GM23338 (cell line): ENCODE data around the gene TMEM256. TPM values are rescaled to one million over a fixed set of nuclear protein-coding genes. Genes with fewer than 3 reads are reported as not detected.

ENCODE experiments used
- ATAC-seq: fragments of 200-7000 bp; cut with Tn5 transposase; 3 replicates; pipeline ENCODE4 v1.9.1; 2020
- DNase-seq: peaks from one replicate; pipeline ENCODE4 v3.0.0-alpha.2; 2015; ENCODE audit warnings: low spot score
- H2AFZ ChIP-seq: fragments of 200-600 bp; sonication (generic); 2 replicates; pipeline ENCODE4 v1.8.0; 2016; ENCODE audit warnings: antibody characterized with exemption, mild to moderate bottlenecking, moderate library complexity
- H3F3A ChIP-seq: fragments of 200-600 bp; sonication (generic); replicated peaks from 2 replicates; pipeline ENCODE4 v1.8.0; 2017; ENCODE audit warnings: antibody characterized with exemption, mixed run types, low read depth
- H3K27ac ChIP-seq: fragments of 200-600 bp; sonication (generic); 2 replicates; pipeline ENCODE4 v1.6.1; 2016; ENCODE audit warnings: low read depth
- H3K27me3 ChIP-seq: fragments of 200-600 bp; sonication (generic); 2 replicates; pipeline ENCODE4 v1.8.0; 2016; ENCODE audit warnings: mild to moderate bottlenecking, mixed run types, moderate library complexity; ENCODE audit not compliant: insufficient read depth
- H3K36me3 ChIP-seq: fragments of 200-600 bp; sonication (generic); 2 replicates; pipeline ENCODE4 v1.8.0; 2016; ENCODE audit warnings: mild to moderate bottlenecking; ENCODE audit not compliant: insufficient read depth
- H3K4me1 ChIP-seq: fragments of 200-600 bp; sonication (generic); 2 replicates; pipeline ENCODE4 v1.8.0; 2016; ENCODE audit warnings: mild to moderate bottlenecking, moderate library complexity; ENCODE audit not compliant: insufficient read depth
- H3K4me2 ChIP-seq: fragments of 200-600 bp; sonication (generic); 2 replicates; pipeline ENCODE4 v1.7.1; 2017; ENCODE audit warnings: mixed run types
- H3K4me3 ChIP-seq: fragments of 200-600 bp; sonication (generic); 2 replicates; pipeline ENCODE4 v1.6.1; 2016; ENCODE audit warnings: mixed run types
- H3K79me2 ChIP-seq: fragments of 200-600 bp; sonication (generic); replicated peaks from 2 replicates; pipeline ENCODE4 v1.8.0; 2017; ENCODE audit warnings: mild to moderate bottlenecking; ENCODE audit not compliant: insufficient read depth
- H3K9me2 ChIP-seq: fragments of 200-600 bp; sonication (generic); 2 replicates; pipeline ENCODE4 v1.8.0; 2017; ENCODE audit not compliant: insufficient read depth
- H4K20me1 ChIP-seq: fragments of 200-600 bp; sonication (generic); replicated peaks from 2 replicates; pipeline ENCODE4 v1.8.0; 2017; ENCODE audit warnings: mild to moderate bottlenecking; ENCODE audit not compliant: insufficient read depth
- H3K27ac Mint-ChIP-seq: 2 replicates; pipeline ENCODE4 v1.8.0; 2020; ENCODE audit warnings: inconsistent platforms, mild to moderate bottlenecking, moderate library complexity, mixed read lengths
- H3K27me3 Mint-ChIP-seq: 3 replicates; pipeline ENCODE4 v1.8.0; 2022; ENCODE audit warnings: low read depth, mild to moderate bottlenecking, moderate library complexity, mixed read lengths, inconsistent platforms; ENCODE audit not compliant: insufficient read depth, poor library complexity
- H3K36me3 Mint-ChIP-seq: 3 replicates; pipeline ENCODE4 v1.8.0; 2021; ENCODE audit warnings: low read depth, mild to moderate bottlenecking, inconsistent platforms, moderate library complexity, mixed read lengths
- H3K4me1 Mint-ChIP-seq: 3 replicates; pipeline ENCODE4 v1.8.0; 2020; ENCODE audit warnings: mild to moderate bottlenecking, inconsistent platforms, mixed read lengths
- H3K4me3 Mint-ChIP-seq: 3 replicates; pipeline ENCODE4 v1.8.0; 2021; ENCODE audit warnings: moderate library complexity, mild to moderate bottlenecking, inconsistent platforms, mixed read lengths
- H3K9me3 Mint-ChIP-seq: 3 replicates; pipeline ENCODE4 v1.8.0; 2020; ENCODE audit warnings: moderate library complexity, mild to moderate bottlenecking, inconsistent platforms, mixed read lengths
- CREB1 ChIP-seq: fragments of 250-450 bp; sonication (Bioruptor Pico); IDR thresholded peaks from 2 replicates; pipeline ENCODE4 v1.5.0; 2020; ENCODE audit warnings: low read depth, mild to moderate bottlenecking, moderate library complexity
- EZH2 ChIP-seq: fragments of 200-600 bp; sonication (generic); IDR thresholded peaks from one replicate; pipeline ENCODE4 v1.8.0; 2017; ENCODE audit warnings: antibody characterized with exemption, mild to moderate bottlenecking, low read depth; ENCODE audit not compliant: unreplicated experiment
- EZH2phosphoT487 ChIP-seq: fragments of 200-600 bp; sonication (generic); IDR thresholded peaks from one replicate; pipeline ENCODE4 v1.8.1; 2018; ENCODE audit warnings: antibody characterized with exemption; ENCODE audit not compliant: unreplicated experiment
- JUNB ChIP-seq: IDR thresholded peaks from one replicate; pipeline ENCODE4 v1.6.1; 2016; ENCODE audit warnings: antibody characterized with exemption; ENCODE audit not compliant: unreplicated experiment
- NANOG ChIP-seq: IDR thresholded peaks from 2 replicates; pipeline ENCODE4 v1.6.1; 2016; ENCODE audit warnings: antibody characterized with exemption, borderline replicate concordance
- POLR2AphosphoS5 ChIP-seq: IDR thresholded peaks from 2 replicates; pipeline ENCODE4 v1.6.1; 2016; ENCODE audit warnings: antibody characterized with exemption, low read depth
- STAT1 ChIP-seq: IDR thresholded peaks from one replicate; pipeline ENCODE4 v1.6.1; 2016; ENCODE audit warnings: antibody characterized with exemption; ENCODE audit not compliant: unreplicated experiment
- ZNF114 ChIP-seq: fragments of 250-450 bp; sonication (Bioruptor Pico); IDR thresholded peaks from 2 replicates; pipeline ENCODE4 v1.5.0; 2020; ENCODE audit warnings: mild to moderate bottlenecking, moderate library complexity
- ZNF331 ChIP-seq: fragments of 250-450 bp; sonication (Bioruptor Pico); IDR thresholded peaks from 2 replicates; pipeline ENCODE4 v1.5.0; 2020; ENCODE audit warnings: low read depth, mild to moderate bottlenecking, moderate library complexity
- polyA plus RNA-seq: library from polyadenylated mRNA; unstranded; fragments of >200 nt; fragmentation: Nextera tagmentation; extraction: Ambion mirVana; gene quantifications from 2 replicates; pipeline ENCODE4 v1.2.1, GENCODE V29; 2016
- total RNA-seq: library from RNA; depleted of rRNA; stranded (reverse); fragments of >200 nt; shearing (Covaris generic); gene quantifications from 2 replicates; pipeline ENCODE4 v1.2.3, GENCODE V29; 2014
- TF ChIP-seq, protein P1 (sequence below), 2 experiments: fragments of 200-600 bp in 1 of 2; sonication (generic) in 1 of 2; conservative IDR thresholded peaks; 2 replicates each; pipeline versions ENCODE4 v1.5.1 to v1.6.1; 2016 to 2017; ENCODE audit warnings: antibody characterized with exemption in 2 of 2, low read depth in 2 of 2, mild to moderate bottlenecking in 2 of 2, moderate library complexity in 1 of 2
- TF ChIP-seq, protein P2 (sequence below): IDR thresholded peaks from one replicate; pipeline ENCODE4 v1.6.1; 2018; ENCODE audit warnings: antibody characterized with exemption; ENCODE audit not compliant: unreplicated experiment
- TF ChIP-seq, protein P3 (sequence below): fragments of 250-450 bp; sonication (Bioruptor Pico); IDR thresholded peaks from 2 replicates; pipeline ENCODE4 v1.5.0; 2020; ENCODE audit warnings: mild to moderate bottlenecking, moderate library complexity
- TF ChIP-seq, protein P4 (sequence below): IDR thresholded peaks from 2 replicates; pipeline ENCODE4 v1.6.1; 2016; ENCODE audit warnings: antibody characterized with exemption

TMEM256 gene
- total and polyA plus RNA-seq, 2 experiments from 2014 or later, result 127 to 197 TPM

DNA sequence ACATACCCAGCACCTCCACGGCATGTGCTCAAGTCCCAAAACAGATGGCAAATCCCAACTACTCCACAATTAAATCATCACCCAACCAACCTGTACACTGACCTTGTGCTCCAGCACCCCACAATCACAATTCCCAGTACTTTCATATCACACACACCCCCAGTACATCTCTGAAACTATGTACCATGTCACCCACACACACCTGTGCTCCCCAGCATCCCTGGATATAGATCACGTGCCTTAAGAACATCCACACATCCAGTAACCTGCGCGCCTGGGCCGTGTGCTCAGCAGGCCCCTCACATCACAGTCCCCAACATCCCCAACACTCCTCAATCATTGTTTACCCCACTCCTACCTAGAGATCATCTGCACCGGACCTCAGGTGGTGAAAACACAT lies 5.8 kb upstream of the TMEM256 start:
- no peaks in the 10 kb centered on the region for H3K9me3 Mint-ChIP-seq
- no peak overlapping the region for H3K27ac Mint-ChIP-seq
- no peak for ATAC-seq
- peaks cover 13% of the 10 kb centered on the region for H3K27me3 Mint-ChIP-seq
- no peak for TF ChIP-seq EZH2
- no peak for TF ChIP-seq CREB1 (CRISPR knock-in tag)
- no peak for TF ChIP-seq STAT1
- TF ChIP-seq, protein P1, sequence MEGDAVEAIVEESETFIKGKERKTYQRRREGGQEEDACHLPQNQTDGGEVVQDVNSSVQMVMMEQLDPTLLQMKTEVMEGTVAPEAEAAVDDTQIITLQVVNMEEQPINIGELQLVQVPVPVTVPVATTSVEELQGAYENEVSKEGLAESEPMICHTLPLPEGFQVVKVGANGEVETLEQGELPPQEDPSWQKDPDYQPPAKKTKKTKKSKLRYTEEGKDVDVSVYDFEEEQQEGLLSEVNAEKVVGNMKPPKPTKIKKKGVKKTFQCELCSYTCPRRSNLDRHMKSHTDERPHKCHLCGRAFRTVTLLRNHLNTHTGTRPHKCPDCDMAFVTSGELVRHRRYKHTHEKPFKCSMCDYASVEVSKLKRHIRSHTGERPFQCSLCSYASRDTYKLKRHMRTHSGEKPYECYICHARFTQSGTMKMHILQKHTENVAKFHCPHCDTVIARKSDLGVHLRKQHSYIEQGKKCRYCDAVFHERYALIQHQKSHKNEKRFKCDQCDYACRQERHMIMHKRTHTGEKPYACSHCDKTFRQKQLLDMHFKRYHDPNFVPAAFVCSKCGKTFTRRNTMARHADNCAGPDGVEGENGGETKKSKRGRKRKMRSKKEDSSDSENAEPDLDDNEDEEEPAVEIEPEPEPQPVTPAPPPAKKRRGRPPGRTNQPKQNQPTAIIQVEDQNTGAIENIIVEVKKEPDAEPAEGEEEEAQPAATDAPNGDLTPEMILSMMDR (conservative IDR thresholded peaks at IDR 0.05; ENCODE audit: low read depth in 2 of 2), result no peak
- TF ChIP-seq POLR2AphosphoS5, result no peak
- TF ChIP-seq, protein P2, sequence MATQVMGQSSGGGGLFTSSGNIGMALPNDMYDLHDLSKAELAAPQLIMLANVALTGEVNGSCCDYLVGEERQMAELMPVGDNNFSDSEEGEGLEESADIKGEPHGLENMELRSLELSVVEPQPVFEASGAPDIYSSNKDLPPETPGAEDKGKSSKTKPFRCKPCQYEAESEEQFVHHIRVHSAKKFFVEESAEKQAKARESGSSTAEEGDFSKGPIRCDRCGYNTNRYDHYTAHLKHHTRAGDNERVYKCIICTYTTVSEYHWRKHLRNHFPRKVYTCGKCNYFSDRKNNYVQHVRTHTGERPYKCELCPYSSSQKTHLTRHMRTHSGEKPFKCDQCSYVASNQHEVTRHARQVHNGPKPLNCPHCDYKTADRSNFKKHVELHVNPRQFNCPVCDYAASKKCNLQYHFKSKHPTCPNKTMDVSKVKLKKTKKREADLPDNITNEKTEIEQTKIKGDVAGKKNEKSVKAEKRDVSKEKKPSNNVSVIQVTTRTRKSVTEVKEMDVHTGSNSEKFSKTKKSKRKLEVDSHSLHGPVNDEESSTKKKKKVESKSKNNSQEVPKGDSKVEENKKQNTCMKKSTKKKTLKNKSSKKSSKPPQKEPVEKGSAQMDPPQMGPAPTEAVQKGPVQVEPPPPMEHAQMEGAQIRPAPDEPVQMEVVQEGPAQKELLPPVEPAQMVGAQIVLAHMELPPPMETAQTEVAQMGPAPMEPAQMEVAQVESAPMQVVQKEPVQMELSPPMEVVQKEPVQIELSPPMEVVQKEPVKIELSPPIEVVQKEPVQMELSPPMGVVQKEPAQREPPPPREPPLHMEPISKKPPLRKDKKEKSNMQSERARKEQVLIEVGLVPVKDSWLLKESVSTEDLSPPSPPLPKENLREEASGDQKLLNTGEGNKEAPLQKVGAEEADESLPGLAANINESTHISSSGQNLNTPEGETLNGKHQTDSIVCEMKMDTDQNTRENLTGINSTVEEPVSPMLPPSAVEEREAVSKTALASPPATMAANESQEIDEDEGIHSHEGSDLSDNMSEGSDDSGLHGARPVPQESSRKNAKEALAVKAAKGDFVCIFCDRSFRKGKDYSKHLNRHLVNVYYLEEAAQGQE, result no peak
- no peak for TF ChIP-seq ZNF114 (CRISPR knock-in tag)
- TF ChIP-seq NANOG, result no peak
- no peak for TF ChIP-seq ZNF331
- no peak for TF ChIP-seq EZH2phosphoT487
- TF ChIP-seq, protein P3, sequence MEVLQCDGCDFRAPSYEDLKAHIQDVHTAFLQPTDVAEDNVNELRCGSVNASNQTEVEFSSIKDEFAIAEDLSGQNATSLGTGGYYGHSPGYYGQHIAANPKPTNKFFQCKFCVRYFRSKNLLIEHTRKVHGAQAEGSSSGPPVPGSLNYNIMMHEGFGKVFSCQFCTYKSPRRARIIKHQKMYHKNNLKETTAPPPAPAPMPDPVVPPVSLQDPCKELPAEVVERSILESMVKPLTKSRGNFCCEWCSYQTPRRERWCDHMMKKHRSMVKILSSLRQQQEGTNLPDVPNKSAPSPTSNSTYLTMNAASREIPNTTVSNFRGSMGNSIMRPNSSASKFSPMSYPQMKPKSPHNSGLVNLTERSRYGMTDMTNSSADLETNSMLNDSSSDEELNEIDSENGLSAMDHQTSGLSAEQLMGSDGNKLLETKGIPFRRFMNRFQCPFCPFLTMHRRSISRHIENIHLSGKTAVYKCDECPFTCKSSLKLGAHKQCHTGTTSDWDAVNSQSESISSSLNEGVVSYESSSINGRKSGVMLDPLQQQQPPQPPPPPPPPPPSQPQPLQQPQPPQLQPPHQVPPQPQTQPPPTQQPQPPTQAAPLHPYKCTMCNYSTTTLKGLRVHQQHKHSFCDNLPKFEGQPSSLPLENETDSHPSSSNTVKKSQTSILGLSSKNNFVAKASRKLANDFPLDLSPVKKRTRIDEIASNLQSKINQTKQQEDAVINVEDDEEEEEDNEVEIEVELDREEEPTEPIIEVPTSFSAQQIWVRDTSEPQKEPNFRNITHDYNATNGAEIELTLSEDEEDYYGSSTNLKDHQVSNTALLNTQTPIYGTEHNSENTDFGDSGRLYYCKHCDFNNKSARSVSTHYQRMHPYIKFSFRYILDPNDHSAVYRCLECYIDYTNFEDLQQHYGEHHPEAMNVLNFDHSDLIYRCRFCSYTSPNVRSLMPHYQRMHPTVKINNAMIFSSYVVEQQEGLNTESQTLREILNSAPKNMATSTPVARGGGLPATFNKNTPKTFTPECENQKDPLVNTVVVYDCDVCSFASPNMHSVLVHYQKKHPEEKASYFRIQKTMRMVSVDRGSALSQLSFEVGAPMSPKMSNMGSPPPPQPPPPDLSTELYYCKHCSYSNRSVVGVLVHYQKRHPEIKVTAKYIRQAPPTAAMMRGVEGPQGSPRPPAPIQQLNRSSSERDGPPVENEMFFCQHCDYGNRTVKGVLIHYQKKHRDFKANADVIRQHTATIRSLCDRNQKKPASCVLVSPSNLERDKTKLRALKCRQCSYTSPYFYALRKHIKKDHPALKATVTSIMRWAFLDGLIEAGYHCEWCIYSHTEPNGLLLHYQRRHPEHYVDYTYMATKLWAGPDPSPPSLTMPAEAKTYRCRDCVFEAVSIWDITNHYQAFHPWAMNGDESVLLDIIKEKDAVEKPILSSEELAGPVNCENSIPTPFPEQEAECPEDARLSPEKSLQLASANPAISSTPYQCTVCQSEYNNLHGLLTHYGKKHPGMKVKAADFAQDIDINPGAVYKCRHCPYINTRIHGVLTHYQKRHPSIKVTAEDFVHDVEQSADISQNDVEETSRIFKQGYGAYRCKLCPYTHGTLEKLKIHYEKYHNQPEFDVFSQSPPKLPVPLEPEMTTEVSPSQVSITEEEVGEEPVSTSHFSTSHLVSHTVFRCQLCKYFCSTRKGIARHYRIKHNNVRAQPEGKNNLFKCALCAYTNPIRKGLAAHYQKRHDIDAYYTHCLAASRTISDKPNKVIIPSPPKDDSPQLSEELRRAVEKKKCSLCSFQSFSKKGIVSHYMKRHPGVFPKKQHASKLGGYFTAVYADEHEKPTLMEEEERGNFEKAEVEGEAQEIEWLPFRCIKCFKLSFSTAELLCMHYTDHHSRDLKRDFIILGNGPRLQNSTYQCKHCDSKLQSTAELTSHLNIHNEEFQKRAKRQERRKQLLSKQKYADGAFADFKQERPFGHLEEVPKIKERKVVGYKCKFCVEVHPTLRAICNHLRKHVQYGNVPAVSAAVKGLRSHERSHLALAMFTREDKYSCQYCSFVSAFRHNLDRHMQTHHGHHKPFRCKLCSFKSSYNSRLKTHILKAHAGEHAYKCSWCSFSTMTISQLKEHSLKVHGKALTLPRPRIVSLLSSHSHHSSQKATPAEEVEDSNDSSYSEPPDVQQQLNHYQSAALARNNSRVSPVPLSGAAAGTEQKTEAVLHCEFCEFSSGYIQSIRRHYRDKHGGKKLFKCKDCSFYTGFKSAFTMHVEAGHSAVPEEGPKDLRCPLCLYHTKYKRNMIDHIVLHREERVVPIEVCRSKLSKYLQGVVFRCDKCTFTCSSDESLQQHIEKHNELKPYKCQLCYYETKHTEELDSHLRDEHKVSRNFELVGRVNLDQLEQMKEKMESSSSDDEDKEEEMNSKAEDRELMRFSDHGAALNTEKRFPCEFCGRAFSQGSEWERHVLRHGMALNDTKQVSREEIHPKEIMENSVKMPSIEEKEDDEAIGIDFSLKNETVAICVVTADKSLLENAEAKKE, result no peak
- no peak for TF ChIP-seq JUNB
- TF ChIP-seq, protein P4, sequence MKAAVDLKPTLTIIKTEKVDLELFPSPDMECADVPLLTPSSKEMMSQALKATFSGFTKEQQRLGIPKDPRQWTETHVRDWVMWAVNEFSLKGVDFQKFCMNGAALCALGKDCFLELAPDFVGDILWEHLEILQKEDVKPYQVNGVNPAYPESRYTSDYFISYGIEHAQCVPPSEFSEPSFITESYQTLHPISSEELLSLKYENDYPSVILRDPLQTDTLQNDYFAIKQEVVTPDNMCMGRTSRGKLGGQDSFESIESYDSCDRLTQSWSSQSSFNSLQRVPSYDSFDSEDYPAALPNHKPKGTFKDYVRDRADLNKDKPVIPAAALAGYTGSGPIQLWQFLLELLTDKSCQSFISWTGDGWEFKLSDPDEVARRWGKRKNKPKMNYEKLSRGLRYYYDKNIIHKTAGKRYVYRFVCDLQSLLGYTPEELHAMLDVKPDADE, result no peak
- no peak for DNase-seq
- Histone ChIP-seq H3K36me3 (no peaks in the 10 kb centered on the region; the same call in 1 of the 2 replicates), H3K79me2 (peaks cover 8% of the 10 kb centered on the region; the same call in 1 of the 2 replicates), H3F3A (peaks cover 13% of the 10 kb centered on the region), H3K4me1 (peaks cover 22% of the 10 kb centered on the region), H2AFZ (no peak overlapping the region), H3K27me3 (no peaks in the 10 kb centered on the region), H4K20me1 (no peaks in the 10 kb centered on the region; the same call in 1 of the 2 replicates), H3K4me3 (no peak overlapping the region), H3K4me2 (no peak overlapping the region), H3K9me2 (no peaks in the 10 kb centered on the region), H3K27ac (no peak overlapping the region)
- H3K4me3 Mint-ChIP-seq, result no peak overlapping the region; the same call in 2 of the 3 replicates
- H3K36me3 Mint-ChIP-seq, result peaks cover 21% of the 10 kb centered on the region
- H3K4me1 Mint-ChIP-seq, result peaks cover 36% of the 10 kb centered on the region
